Panc1 (cell line): ENCODE results near the gene NOL7. TPM values are rescaled to one million over a fixed set of nuclear protein-coding genes. Genes with fewer than 3 reads are reported as not detected.

Experiments used
- ATAC-seq: fragments of 200-7000 bp; cut with Tn5 transposase; 2 replicates; pipeline ENCODE4 v1.9.1; 2020; ENCODE audit warnings: mild to moderate bottlenecking, moderate library complexity
- BruUV-seq: library from RNA; stranded (reverse); fragments of 400-500 nt; replicated peaks from 2 replicates; lab custom pipeline; 2021; lab: Mats Ljungman, UMichigan
- CTCF ChIA-PET: fragments of 300-600 bp; sonication (Branson Sonifier 250); formaldehyde crosslinking; loops from one replicate; lab custom pipeline; 2022; ENCODE audit warnings: antibody characterized with exemption; lab: Charles Lee
- POLR2A ChIA-PET: fragments of 300-600 bp; sonication (Branson Sonifier 250); formaldehyde crosslinking; loops from one replicate; lab custom pipeline; 2022; ENCODE audit warnings: antibody characterized with exemption; lab: Charles Lee
- DNase-seq: peaks from one replicate; pipeline ENCODE4 v3.0.0-alpha.2; 2010; ENCODE audit warnings: low read depth, low spot score
- H3K27ac ChIP-seq: 2 replicates; pipeline ENCODE4 v1.5.1; 2011; ENCODE audit warnings: mild to moderate bottlenecking, low read length, inconsistent platforms
- H3K27me3 ChIP-seq: fragments of 200-500 bp; sonication (Bioruptor generic); 2 replicates; pipeline ENCODE4 v1.6.0; 2014; ENCODE audit warnings: low read length, inconsistent platforms; ENCODE audit not compliant: control insufficient read depth, insufficient read depth
- H3K36me3 ChIP-seq: fragments of 200-500 bp; sonication (Bioruptor generic); 2 replicates; pipeline ENCODE4 v1.5.1; 2014; ENCODE audit warnings: inconsistent platforms, mild to moderate bottlenecking, low read length, moderate library complexity; ENCODE audit not compliant: control insufficient read depth, insufficient read depth
- H3K4me1 ChIP-seq: 2 replicates; pipeline ENCODE4 v1.5.1; 2011; ENCODE audit warnings: inconsistent platforms, mild to moderate bottlenecking, low read length, moderate library complexity; ENCODE audit not compliant: control insufficient read depth, insufficient read depth
- H3K4me3 ChIP-seq, 2 experiments: 2 replicates each; pipeline ENCODE4 v1.5.1; 2011 to 2012; ENCODE audit warnings: low read depth in 2 of 2, low read length in 2 of 2, mild to moderate bottlenecking in 2 of 2, inconsistent platforms in 1 of 2, moderate library complexity in 1 of 2
- H3K9me3 ChIP-seq: fragments of 200-500 bp; sonication (Bioruptor generic); 2 replicates; pipeline ENCODE4 v1.5.1; 2014; ENCODE audit warnings: low read depth, mild to moderate bottlenecking, inconsistent platforms, low read length, moderate library complexity; ENCODE audit not compliant: control insufficient read depth, insufficient read depth
- POLR2AphosphoS5 ChIP-seq: IDR thresholded peaks from 2 replicates; pipeline ENCODE4 v1.6.1; 2012; ENCODE audit warnings: mild to moderate bottlenecking, low read depth, low read length, moderate library complexity
- REST ChIP-seq, 2 experiments: IDR thresholded peaks; 2 replicates each; pipeline ENCODE4 v1.6.1; 2011 to 2012; ENCODE audit warnings: low read depth in 2 of 2, control low read depth in 1 of 2, low read length in 1 of 2, mild to moderate bottlenecking in 1 of 2, moderate library complexity in 1 of 2; ENCODE audit not compliant: insufficient read depth in 1 of 2
- SIN3A ChIP-seq: IDR thresholded peaks from 2 replicates; pipeline ENCODE4 v1.6.1; 2012; ENCODE audit warnings: low read depth, mild to moderate bottlenecking, low read length, moderate library complexity, borderline replicate concordance; ENCODE audit not compliant: insufficient read depth
- TCF7L2 ChIP-seq: IDR thresholded peaks from 2 replicates; pipeline ENCODE4 v1.6.1; 2011; ENCODE audit warnings: mild to moderate bottlenecking, low read depth, low read length, inconsistent platforms
- in situ Hi-C: cut with HindIII; loops from 2 replicates; pipeline ENCODE4 v1.10.0; 2016; ENCODE audit warnings: low sequenced_read_pairs, low pct_unique_long_range_greater_than_20kb
- intact Hi-C: fragments of 100-400 bp; cut with micrococcal nuclease; formaldehyde crosslinking; loops from one replicate; pipeline ENCODE4 v1.10.0; 2022; ENCODE audit not compliant: unreplicated experiment
- total RNA-seq: library from RNA; stranded (reverse); gene quantifications from one replicate; pipeline ENCODE4 v1.2.1, GENCODE V29; 2021; ENCODE audit not compliant: unreplicated experiment
- TF ChIP-seq, protein P1 (sequence below): fragments of 450-650 bp; IDR thresholded peaks from 2 replicates; pipeline ENCODE4 v1.5.1; 2017; ENCODE audit warnings: mild to moderate bottlenecking

Gene NOL7
- total RNA-seq, 1 experiment from 2014 or later: 74.4 TPM

- H3K4me1 ChIP-seq: peaks cover 6% of the 10 kb centered on the region; the same call in 1 of the 2 replicates
- no peaks in the 10 kb centered on the region for H3K36me3 ChIP-seq
- no peaks in the 10 kb centered on the region for H3K27me3 ChIP-seq
- in situ Hi-C loops (no loop called here), intact Hi-C loops (no loop called here)
- POLR2A ChIA-PET: no interaction called here
- CTCF ChIA-PET: no interaction called here
- H3K4me3 ChIP-seq: no peak overlapping the region
- no peak overlapping the region for H3K27ac ChIP-seq
- BruUV-seq: no TSS peak
- TF ChIP-seq SIN3A (no peak), TCF7L2 (no peak), REST (IDR thresholded peaks at IDR 0.05; ENCODE audit: insufficient read depth in 1 of 2, low read depth in 2 of 2, low read length in 1 of 2) (no peak), POLR2AphosphoS5 (no peak)
- TF ChIP-seq, protein P1, sequence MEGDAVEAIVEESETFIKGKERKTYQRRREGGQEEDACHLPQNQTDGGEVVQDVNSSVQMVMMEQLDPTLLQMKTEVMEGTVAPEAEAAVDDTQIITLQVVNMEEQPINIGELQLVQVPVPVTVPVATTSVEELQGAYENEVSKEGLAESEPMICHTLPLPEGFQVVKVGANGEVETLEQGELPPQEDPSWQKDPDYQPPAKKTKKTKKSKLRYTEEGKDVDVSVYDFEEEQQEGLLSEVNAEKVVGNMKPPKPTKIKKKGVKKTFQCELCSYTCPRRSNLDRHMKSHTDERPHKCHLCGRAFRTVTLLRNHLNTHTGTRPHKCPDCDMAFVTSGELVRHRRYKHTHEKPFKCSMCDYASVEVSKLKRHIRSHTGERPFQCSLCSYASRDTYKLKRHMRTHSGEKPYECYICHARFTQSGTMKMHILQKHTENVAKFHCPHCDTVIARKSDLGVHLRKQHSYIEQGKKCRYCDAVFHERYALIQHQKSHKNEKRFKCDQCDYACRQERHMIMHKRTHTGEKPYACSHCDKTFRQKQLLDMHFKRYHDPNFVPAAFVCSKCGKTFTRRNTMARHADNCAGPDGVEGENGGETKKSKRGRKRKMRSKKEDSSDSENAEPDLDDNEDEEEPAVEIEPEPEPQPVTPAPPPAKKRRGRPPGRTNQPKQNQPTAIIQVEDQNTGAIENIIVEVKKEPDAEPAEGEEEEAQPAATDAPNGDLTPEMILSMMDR: no peak
- ATAC-seq (no peak), DNase-seq (no peak)
- H3K9me3 ChIP-seq: peaks cover 7% of the 10 kb centered on the region; the same call in 1 of the 2 replicates
These were observed 52.5 kb downstream of the NOL7 start for GRCh38 chr6:13667655-13668054.

DNA sequence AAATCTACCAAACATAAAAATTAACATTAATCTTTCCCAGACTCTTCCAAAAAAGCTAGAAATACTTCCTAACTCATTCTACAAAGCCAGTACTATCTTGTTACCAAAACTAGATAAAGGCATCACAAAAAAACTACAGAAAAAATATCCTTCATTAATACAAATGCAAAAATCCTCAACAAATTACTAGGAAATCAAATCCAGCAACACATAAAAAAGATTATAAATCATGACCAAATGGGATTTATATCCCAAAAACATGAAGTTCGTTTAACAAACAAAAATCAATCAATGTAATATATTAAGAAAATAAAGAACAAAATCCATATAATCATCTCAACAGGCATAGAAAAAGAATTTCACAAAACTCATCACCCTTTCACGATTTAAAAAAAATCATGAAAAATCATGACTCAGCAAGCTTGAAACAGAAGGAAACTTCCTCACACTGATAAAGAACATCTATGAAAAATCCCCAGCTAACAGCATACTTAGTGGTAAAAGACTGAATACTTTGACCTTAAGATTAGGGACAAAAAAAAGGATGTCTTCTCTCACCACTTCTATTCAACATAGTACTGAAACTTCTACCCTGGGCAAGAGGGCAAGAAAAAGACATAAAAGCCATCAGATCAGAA lies 53.3 kb downstream of the NOL7 start:
- no peaks in the 10 kb centered on the region for H3K36me3 ChIP-seq
- TF ChIP-seq, protein P1: no peak
- no peak for TF ChIP-seq REST (IDR thresholded peaks at IDR 0.05; ENCODE audit: insufficient read depth in 1 of 2, low read depth in 2 of 2, low read length in 1 of 2)
- BruUV-seq: no TSS peak
- peaks cover 7% of the 10 kb centered on the region; the same call in 1 of the 2 replicates for H3K9me3 ChIP-seq
- intact Hi-C loops (no loop called here), in situ Hi-C loops (no loop called here)
- no peak overlapping the region for H3K4me3 ChIP-seq
- no peak overlapping the region for H3K27ac ChIP-seq
- DNase-seq (no peak), ATAC-seq (no peak)
- H3K4me1 ChIP-seq: peaks cover 4% of the 10 kb centered on the region; the same call in 1 of the 2 replicates
- H3K27me3 ChIP-seq: no peaks in the 10 kb centered on the region
- POLR2A ChIA-PET: no interaction called here
- CTCF ChIA-PET: no interaction called here
